HG03439 (cell line): Measurements from ENCODE around the gene OR10A3.

Experiments used
- ATAC-seq: cut with Tn5 transposase; IDR thresholded peaks from one replicate; pipeline ENCODE4 v1.9.1; 2021; ENCODE audit warnings: mild to moderate bottlenecking, moderate library complexity; ENCODE audit not compliant: unreplicated experiment

The OR10A3 gene

DNA sequence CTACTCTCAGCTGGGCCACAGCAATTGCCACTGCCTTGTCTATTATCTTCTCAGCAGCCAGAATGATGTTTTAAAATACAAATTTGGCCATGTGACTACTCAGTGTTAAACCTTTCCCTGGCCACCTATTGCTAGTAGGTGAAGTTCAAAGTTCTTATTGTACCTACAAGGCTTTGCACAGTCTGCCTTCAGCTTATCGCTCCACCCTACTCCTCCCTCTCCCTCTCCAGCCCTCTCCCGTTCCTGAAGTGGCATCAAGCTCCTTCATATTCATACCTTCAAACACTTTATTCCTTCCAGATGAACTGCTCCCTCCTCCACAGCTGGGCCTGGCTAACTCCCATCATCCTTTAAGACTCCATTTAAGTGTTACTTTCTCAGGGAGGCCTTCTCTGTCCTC, 47.7 kb downstream of the OR10A3 start:
- no peak for ATAC-seq

GRCh38 chr11:7892840-7893254, 48.7 kb downstream of the OR10A3 start:
- peak; percentile 72 for ATAC-seq

DNA sequence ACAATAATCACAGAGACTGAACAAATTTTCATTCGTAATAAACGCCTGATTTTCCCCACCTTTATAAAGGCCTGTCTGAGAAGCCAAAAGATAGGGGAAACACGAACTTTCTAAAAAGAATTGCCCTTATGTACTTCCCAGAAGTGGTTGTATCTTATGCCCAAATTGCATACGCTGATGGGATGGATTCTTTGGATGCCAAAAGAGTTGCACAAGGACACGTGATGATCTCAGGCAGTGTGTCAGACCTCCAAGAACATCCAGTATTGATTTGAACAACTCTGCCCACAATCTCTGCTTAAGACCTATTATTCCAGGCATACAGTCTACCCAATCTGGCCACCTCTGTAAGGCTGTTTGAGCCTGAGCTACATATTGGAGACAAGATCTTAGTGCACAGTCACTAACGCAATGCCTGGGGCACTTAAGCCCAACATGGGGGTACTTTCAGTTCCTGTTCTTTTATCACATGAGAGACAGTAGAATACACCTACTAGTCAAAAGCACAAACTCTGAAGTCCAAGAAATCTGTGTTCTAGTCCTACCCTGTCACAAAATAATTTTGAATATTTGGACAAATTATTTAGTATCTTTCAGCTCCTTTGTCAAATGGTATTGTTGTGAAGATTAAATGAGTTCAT, 49.3 kb downstream of the OR10A3 start:
- peak; percentile 54 for ATAC-seq

DNA sequence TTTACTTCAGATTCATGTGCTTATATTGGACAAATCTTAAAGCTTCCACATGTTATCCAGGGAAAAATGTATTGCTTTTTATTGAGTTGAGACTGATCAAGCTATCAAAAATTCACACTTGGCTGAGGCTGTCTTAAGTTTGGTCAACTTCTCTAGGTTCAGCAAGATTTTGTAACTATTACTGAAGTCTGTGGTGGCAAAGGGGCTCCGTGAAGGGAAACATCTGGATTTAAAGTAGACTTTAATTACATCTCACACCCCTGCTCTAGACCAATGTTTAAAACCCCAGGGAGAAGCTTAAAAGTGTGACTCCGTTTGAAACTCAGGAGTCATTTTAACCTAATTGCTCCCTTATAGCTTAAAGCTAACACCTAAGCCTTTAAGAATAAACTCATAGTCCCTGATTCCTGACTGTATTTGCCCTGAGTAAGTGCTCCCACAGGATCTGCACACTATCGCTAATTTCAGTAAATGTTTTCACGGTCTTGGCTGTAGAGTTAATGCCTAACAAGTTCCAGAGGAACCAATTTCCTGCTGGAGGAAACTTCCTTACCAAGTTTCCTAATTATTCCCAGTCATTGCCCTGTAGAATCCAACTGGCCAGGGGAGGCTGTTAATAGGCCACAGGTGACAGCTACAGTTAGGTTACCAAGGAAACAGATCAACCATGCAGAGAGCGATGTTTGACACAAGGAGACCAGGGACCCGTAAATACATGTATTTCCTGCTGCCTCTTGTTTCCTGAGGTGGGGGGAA, 50.9 kb downstream of the OR10A3 start:
- ATAC-seq: no peak

DNA sequence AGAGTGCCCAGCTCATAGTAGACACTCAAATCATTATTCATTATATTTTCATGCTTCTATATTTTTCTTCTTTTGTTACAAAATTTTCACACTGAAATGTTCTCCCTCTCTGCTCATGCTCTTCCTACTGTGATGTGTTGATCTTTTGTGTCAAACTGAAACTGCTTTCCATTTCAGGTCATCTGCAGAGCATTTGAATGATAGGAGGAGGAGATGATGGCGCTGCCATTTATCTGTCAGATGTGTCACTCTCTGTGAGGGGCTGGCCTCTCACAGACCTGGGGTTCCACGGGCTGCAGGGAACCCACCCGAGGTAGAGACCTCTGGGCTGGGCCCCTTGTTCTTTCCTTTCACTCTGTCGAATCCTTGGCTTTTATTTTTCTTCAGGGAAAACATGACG, 51.5 kb downstream of the OR10A3 start:
- no peak for ATAC-seq
